HT-29 (cell line): ENCODE data around the gene PDE6A. TPM values are rescaled to one million over a fixed set of nuclear protein-coding genes. Genes with fewer than 3 reads are reported as not detected.
"Not testable (repeated sequence)": the region's sequence is repeated elsewhere in the genome, so short reads cannot be mapped to it uniquely, and the experiment has no call there.

Experiments
- DNase-seq: peaks from one replicate; pipeline ENCODE4 v3.0.0-alpha.2; 2015; ENCODE audit warnings: low spot score
- total RNA-seq: library from RNA; depleted of rRNA; stranded (reverse); fragments of >200 nt; shearing (Covaris generic); gene quantifications from 2 replicates; pipeline ENCODE4 v1.2.3, GENCODE V29; 2014

PDE6A gene
- total RNA-seq, 1 experiment from 2014 or later: not detected

DNA sequence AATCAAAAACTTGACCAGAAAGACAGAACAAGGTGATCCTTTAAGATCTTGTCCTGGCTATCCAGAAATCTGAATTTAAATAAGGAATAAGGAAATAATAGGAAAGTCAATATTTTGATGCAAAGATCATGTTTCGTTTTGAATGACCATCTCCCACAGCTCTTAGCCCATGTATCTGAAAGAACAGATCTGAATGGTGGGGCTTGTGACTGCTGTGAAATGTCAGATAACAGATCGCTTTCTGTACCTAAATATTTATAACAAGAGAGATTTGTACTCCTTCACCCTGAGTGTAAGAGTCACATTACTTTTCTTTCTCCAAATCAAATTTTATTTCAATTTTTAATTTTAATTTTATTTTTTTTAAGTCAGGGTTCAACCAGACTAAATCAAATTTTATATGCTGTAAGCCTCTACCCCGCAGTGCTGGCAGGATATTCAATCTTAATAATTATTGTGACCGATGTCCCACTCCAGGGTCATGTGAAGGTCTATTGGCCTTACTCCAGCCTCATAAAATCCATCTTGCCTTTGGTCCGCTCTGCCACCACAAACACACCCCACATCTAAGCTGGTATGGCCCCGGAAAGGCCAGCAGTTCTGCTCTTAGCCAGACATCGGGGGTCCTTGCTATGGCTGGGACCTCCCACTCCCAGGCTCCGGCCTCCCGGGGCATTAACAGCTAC lies 9.0 kb upstream of the PDE6A start:
- no peak for DNase-seq

DNA sequence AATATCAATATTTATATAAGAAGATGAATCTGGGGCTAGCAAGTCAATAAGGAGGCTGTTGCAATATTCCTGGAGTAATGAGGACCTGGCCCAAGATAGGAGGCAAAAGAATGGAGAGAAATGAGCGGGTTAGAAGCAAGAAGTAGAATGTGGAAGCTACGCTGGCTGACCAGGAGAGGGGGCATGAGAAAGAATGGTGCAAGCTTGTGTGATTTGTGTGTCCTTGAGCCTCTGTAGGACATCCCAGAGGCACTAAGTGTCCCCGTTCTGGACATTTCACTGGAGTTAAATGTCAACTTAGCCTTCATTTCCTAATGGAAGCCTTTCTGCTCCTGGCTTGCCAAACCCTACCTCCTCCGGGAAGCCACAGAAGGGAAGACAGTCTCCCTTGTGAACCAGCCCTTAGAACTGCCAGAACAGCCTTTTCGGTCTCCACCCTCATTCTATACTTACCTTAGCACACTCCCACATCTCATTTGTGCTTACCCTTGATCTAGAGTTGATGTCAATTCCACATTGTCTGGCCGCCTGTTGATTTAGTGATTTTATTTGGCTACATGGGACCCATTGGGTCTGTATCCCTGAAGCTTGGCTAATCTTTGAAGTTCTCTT lies 6.7 kb upstream of the PDE6A start:
- DNase-seq: no peak

DNA sequence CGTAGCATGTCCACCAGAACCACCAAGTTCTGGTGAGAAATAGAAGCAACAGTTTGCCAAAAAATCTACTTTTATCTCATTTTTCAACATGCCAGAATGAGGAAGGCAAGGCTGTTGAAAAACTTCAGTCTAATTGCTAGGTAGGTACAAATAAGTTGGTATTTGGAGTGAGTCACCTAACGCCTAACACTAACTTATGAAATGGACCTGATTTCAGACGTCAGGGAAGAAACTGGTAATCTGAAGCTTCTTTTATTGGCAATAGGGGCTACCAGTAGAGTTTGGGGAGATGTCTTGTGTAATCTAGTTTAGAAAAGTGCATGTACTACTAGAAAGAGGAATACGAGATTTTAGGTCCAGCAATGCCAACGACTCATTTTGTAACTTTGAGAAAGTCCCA lies 4.4 kb upstream of the PDE6A start:
- DNase-seq: no peak

DNA sequence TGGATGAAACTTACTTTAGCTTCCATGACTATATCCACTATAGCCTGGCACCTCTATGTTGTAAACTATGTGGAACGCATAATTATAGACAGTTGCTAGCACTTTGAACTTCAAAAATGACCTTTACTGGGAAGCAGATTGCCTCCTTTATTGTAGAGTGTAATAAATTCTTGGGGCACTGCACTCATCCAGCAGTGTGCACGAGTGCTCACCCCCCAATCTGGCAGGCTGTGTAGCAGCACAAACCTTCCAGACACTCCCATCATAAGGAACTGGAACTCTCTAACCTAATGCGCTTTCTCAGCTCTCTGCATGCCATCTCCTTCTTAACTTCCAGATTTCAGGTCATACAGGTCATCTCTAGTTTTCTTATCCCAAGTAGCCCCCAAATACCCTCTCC lies 1.5 kb upstream of the PDE6A start:
- DNase-seq: no peak

DNA sequence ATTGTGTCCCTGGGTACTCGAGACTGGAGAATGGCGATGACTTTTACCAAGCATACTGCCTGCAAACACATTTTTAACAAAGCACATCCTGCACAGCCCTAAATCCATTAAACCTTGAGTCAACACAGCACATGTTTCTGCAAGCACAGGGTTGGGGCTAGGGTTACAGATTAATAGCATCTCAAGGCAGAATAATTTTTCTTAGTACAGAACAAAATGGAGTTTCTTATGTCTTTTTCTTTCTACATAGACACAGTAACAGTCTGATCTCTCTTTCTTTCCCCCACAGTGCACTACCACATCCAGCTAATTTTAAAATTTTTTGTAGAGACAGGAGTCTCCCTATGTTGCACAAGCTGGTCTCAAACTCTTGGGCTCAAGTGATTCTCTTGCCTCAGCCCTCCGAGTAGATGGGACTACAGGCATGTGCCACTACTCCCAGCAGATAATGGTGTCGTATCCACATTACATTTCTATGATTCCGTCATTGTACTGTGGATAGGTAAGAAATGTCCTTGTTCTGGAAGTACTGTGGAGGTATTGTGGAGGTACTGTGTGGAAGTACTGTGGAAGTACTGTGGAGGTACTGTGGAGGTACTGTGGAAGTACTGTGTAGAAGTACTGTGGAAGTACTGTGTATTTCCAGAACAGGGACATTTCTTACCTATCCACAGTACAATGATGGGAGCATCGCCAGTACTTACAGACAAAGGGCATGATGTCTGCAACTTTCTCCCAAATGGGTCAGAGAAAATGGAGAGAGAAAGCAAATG lies 1.2 kb downstream of the PDE6A start:
- not testable (repeated sequence) for DNase-seq

- DNase-seq: not testable (repeated sequence)
Measured at GRCh38 chr5:149942741-149943169, 1.8 kb downstream of the PDE6A start.

DNA sequence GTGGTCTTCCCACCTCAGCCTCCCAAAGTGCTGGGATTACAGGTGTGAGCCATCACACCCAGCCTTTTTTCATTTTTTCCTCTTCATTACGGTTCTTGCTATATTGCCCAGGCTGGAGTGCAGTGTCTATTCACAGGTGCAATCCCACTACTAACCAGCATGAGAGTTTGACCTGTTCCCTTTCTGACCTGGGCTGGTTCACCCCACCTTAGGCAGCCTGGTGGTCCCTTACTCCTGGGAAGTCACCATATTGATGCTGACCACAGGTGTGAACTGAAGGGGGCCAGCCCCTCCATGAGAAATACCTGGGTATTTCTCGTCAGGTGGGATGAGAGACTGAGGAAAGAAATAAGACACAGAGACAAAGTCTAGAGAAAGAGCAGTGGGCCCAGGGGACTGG lies 2.4 kb downstream of the PDE6A start:
- no peak for DNase-seq

DNA sequence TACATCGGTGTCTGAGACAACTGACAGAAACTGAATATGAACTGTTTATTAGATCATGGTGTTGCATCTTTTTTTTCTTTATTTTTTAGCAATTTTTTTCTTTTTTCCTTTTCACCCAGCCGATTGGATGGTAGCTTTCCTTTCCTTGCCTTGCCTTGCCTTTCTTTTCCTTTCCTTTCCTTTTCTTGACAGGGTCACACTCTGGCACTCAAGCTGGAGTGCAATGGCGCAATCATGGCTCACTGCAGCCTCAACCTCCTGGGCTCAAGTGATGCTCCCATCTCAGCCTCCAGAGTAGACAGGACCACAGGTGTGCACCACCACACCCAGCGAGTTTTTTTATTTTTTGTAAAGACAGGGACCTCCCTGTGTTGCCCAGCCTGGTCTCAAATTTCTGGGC lies 2.8 kb downstream of the PDE6A start:
- no peak for DNase-seq

- no peak for DNase-seq
Measured at GRCh38 chr5:149940941-149941644, 3.5 kb downstream of the PDE6A start.

DNA sequence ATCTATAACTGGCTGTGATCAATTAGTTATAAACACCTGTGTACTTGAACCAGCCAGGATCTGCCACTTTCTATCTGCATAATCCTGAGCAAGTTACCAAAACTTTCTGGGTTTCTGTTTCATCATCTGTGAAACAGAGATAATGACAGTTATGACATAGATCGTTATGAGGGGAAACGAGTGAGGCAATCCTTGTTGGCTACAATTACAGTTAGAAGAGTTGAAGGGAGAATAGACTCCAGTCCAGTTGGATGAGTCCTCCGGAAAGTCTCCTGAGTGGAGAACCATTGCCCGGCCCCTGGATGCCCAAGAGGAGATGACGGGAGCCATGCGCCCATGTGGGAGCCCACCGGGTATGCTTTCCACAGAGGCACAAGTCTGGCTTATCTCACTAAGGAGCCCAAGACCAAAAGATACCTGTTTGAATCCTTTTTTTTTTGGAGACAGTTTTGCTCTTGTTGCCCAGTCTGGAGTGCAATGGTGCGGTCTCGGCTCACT lies 4.5 kb downstream of the PDE6A start:
- no peak for DNase-seq

- DNase-seq: no peak
Measured at GRCh38 chr5:149939546-149939945, 5.0 kb downstream of the PDE6A start.

GRCh38 chr5:149938791-149939358 lies 5.7 kb downstream of the PDE6A start:
- DNase-seq: no peak

DNA sequence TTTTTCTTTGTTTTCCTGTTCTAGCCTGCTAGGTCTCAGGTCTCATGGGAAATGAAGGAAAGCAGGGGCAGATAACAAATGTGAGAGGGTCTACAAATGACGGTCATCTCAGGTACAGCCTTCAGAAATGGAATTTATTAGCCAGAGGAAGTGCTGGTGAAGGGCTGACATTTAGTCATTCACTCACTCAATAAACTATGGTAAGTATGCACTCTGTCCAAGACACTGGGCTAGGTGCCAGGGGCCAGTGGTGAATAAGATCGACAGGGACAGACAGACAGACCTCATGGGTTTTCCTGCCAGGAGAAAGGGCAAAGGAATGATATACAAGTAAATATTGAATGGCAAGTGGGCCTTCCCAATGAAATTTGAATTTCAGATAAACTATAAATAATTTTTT lies 6.3 kb downstream of the PDE6A start:
- peak; percentile 54 for DNase-seq

DNA sequence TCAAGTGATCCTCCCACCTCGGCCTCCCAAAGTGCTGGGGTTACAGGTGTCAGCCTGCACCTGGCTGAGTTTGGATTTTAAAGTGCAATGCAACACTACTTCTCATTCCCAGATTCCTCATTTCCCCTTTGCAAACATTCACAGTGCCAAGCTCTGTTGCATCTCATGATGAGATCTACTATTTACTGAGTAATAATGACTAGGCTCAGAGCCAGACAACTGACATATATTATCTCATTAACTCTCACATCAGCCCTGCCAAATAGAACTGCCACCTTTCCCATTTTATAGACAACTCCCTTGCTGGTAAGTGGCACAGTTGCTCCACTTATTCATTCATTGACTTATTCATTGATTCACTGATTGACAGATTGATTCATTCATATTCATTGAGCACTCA lies 7.0 kb downstream of the PDE6A start:
- no peak for DNase-seq

GRCh38 chr5:149936700-149937091 lies 7.9 kb downstream of the PDE6A start:
- no peak for DNase-seq

- DNase-seq: no peak
Measured at GRCh38 chr5:149936044-149936699, 8.4 kb downstream of the PDE6A start.

DNA sequence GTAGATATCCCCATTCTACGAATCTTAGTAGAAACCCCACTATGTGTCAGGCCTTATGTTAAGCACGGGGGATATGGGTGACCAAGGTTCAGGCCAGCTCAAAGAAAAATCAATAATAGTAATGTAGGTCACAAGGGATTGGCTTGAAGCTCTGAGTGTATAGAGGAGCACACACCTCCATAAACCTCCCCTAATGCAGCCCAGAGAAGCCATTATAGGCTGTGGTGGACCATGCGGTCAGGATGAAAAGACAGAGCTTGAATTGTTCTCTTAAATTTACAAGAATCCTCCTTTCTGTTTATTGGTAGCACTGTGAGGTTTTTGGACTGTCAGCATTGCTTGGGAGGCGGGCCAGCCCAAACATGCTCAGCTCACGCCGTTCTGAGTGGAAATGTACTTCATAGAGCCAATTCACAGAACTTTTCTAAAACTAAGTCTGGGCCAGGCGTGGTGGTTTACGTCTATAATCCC lies 9.1 kb downstream of the PDE6A start:
- DNase-seq: no peak

DNA sequence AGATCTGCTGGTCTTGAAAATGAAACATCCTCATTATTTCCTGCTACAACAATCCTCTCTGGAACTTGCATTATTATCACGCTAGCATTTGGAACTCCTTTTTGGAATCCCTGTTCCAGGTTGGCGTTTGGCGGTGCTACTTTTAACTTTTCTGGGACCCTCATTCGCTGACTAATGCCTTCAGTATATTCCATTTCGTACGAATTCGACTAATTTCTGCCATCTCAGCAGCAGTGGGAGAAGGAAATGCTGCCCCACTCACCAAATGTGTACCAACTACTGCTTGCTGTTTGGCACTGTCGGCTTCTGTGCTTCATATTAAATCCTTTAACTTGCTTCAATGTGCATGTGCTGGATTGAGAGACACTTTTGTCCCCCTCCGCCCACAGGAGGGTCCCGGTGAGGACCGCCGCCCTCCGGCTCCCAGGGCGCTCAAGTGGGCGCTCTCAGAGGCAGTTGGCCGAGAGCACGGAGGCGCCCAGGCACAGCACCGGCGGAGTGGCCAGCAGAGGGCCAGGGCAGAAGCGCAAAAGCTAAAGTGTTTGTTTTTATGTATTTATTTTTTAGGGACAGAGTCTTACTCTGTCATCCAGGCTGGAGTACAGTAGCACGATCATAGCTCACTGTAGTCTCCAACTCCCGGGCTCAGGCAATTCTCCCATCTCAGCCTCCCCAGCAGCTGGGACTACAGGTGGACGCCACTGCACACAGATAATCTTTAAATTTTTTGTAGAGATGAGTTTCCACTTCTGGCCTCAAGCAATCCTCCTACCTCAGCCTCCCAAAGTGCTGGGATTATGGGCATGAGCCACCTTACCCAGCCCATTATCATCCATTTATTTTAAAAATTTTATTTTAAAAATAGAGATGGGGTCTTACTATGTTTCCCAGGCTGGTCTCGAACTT lies 11.9 kb downstream of the PDE6A start:
- DNase-seq: no peak

- no peak for DNase-seq
Measured at GRCh38 chr5:149931992-149932436, 12.6 kb downstream of the PDE6A start.
